Measurements from ENCODE around the gene BANP.
A peak's percentile ranks its signal among the peaks of the same experiment; 100 is the strongest.
"Not testable (repeated sequence)": the region's sequence is repeated elsewhere in the genome, so short reads cannot be mapped to it uniquely, and the experiment has no call there.

Gene BANP

GRCh38 chr16:87926246-87927194, 24.7 kb upstream of the BANP start:
- no peak for DNase-seq (ENCODE audit: low read depth, low spot score)

- no peak for DNase-seq (ENCODE audit: low read depth, low spot score)
These were observed 24.1 kb upstream of the BANP start for GRCh38 chr16:87927195-87927562.

GRCh38 chr16:87929986-87930385, 21.2 kb upstream of the BANP start:
- DNase-seq (ENCODE audit: low read depth, low spot score), result no peak

GRCh38 chr16:87930456-87930855, 20.8 kb upstream of the BANP start:
- peak; percentile 34 for DNase-seq (ENCODE audit: low read depth, low spot score)

GRCh38 chr16:87931504-87931903, 19.7 kb upstream of the BANP start:
- DNase-seq (ENCODE audit: low read depth, low spot score), result peak; percentile 85

- DNase-seq (ENCODE audit: low read depth, low spot score), result not testable (repeated sequence)
These were observed 18.6 kb upstream of the BANP start for GRCh38 chr16:87932475-87933139.

GRCh38 chr16:87933140-87933495, 18.1 kb upstream of the BANP start:
- DNase-seq (ENCODE audit: low read depth, low spot score), result no peak

- DNase-seq (ENCODE audit: low read depth, low spot score), result not testable (repeated sequence)
These were observed 16.3 kb upstream of the BANP start for GRCh38 chr16:87934752-87935425.

GRCh38 chr16:87936016-87936374, 15.2 kb upstream of the BANP start:
- DNase-seq (ENCODE audit: low read depth, low spot score), result not testable (repeated sequence)

GRCh38 chr16:87936375-87937230, 14.6 kb upstream of the BANP start, which contains the start of gene CA5A:
CA5A (minus strand) TSS chr16:87936529; CDS start chr16:87936450, 79 bp downstream.
- no peak for DNase-seq (ENCODE audit: low read depth, low spot score)

GRCh38 chr16:87937231-87937542, 14.0 kb upstream of the BANP start:
- DNase-seq (ENCODE audit: low read depth, low spot score), result not testable (repeated sequence)

GRCh38 chr16:87938412-87938949, 12.8 kb upstream of the BANP start:
- DNase-seq (ENCODE audit: low read depth, low spot score), result no peak

GRCh38 chr16:87939562-87940423, 11.4 kb upstream of the BANP start:
- no peak for DNase-seq (ENCODE audit: low read depth, low spot score)

GRCh38 chr16:87942680-87943079, 8.6 kb upstream of the BANP start:
- DNase-seq (ENCODE audit: low read depth, low spot score), result no peak

GRCh38 chr16:87945351-87946042, 5.7 kb upstream of the BANP start:
- peak; percentile 89 for DNase-seq (ENCODE audit: low read depth, low spot score)

GRCh38 chr16:87946596-87947347, 4.5 kb upstream of the BANP start:
- no peak for DNase-seq (ENCODE audit: low read depth, low spot score)

GRCh38 chr16:87947356-87948118, 3.7 kb upstream of the BANP start:
- no peak for DNase-seq (ENCODE audit: low read depth, low spot score)

- DNase-seq (ENCODE audit: low read depth, low spot score), result no peak
These were observed 3.1 kb upstream of the BANP start for GRCh38 chr16:87948119-87948545.

All from astrocyte of the hippocampus (primary cell).